H9 (cell line): ENCODE results near the gene OPHN1. TPM values are rescaled to one million over a fixed set of nuclear protein-coding genes. Genes with fewer than 3 reads are reported as not detected.

ENCODE experiments used
- DNase-seq: peaks from one replicate; pipeline ENCODE4 v3.0.0-alpha.2; 2017
- H2AFZ ChIP-seq: one replicate; pipeline ENCODE4 v1.6.1; 2013; ENCODE audit warnings: mild to moderate bottlenecking, low read length, control low read depth, moderate library complexity
- H2AK5ac ChIP-seq: 2 replicates; pipeline ENCODE4 v1.6.1; 2013; ENCODE audit warnings: low read length, control low read depth, mixed read lengths; ENCODE audit not compliant: insufficient read length
- H2BK120ac ChIP-seq: one replicate; pipeline ENCODE4 v1.6.1; 2013; ENCODE audit warnings: low read depth, mild to moderate bottlenecking, low read length, control low read depth, inconsistent platforms; ENCODE audit not compliant: poor library complexity, severe bottlenecking
- H2BK12ac ChIP-seq: 2 replicates; pipeline ENCODE4 v1.6.1; 2013; ENCODE audit warnings: low read length, control low read depth, mixed read lengths, low read depth; ENCODE audit not compliant: insufficient read length
- H2BK15ac ChIP-seq: 2 replicates; pipeline ENCODE4 v1.6.1; 2013; ENCODE audit warnings: low read depth, low read length, control low read depth
- H2BK20ac ChIP-seq: one replicate; pipeline ENCODE4 v1.6.1; 2013; ENCODE audit warnings: low read depth, mild to moderate bottlenecking, low read length, control low read depth, inconsistent platforms; ENCODE audit not compliant: poor library complexity, severe bottlenecking
- H2BK5ac ChIP-seq: 2 replicates; pipeline ENCODE4 v1.6.1; 2013; ENCODE audit warnings: low read length, control low read depth, mixed read lengths; ENCODE audit not compliant: insufficient read length
- H3K14ac ChIP-seq: 2 replicates; pipeline ENCODE4 v1.6.1; 2013; ENCODE audit warnings: low read length, control low read depth; ENCODE audit not compliant: insufficient read depth
- H3K18ac ChIP-seq: 2 replicates; pipeline ENCODE4 v1.6.1; 2013; ENCODE audit warnings: low read depth, mild to moderate bottlenecking, mixed read lengths, low read length, control low read depth; ENCODE audit not compliant: insufficient read length
- H3K23ac ChIP-seq: 2 replicates; pipeline ENCODE4 v1.6.1; 2013; ENCODE audit warnings: low read length, control low read depth, mixed read lengths, low read depth; ENCODE audit not compliant: insufficient read length
- H3K23me2 ChIP-seq: 2 replicates; pipeline ENCODE4 v1.6.1; 2013; ENCODE audit warnings: low read depth, mild to moderate bottlenecking, mixed read lengths, low read length, control low read depth; ENCODE audit not compliant: insufficient read length, poor library complexity, severe bottlenecking
- H3K27ac ChIP-seq: 2 replicates; pipeline ENCODE4 v1.5.1; 2013; ENCODE audit warnings: low read length, control low read depth, mixed read lengths, low read depth; ENCODE audit not compliant: insufficient read length
- H3K27me3 ChIP-seq: 2 replicates; pipeline ENCODE4 v1.6.1; 2013; ENCODE audit warnings: low read length, control low read depth, inconsistent platforms; ENCODE audit not compliant: insufficient read depth
- H3K4ac ChIP-seq: 2 replicates; pipeline ENCODE4 v1.6.1; 2013; ENCODE audit warnings: low read depth, mild to moderate bottlenecking, control low read depth, inconsistent platforms, low read length, moderate library complexity
- H3K4me1 ChIP-seq: 2 replicates; pipeline ENCODE4 v1.6.1; 2013; ENCODE audit warnings: low read length, control low read depth, inconsistent platforms; ENCODE audit not compliant: insufficient read depth
- H3K4me2 ChIP-seq: 2 replicates; pipeline ENCODE4 v1.6.1; 2013; ENCODE audit warnings: low read length, control low read depth, mixed read lengths; ENCODE audit not compliant: insufficient read length, insufficient read depth
- H3K56ac ChIP-seq: 2 replicates; pipeline ENCODE4 v1.6.1; 2013; ENCODE audit warnings: low read depth, mild to moderate bottlenecking, mixed read lengths, low read length, control low read depth; ENCODE audit not compliant: insufficient read length
- H3K79me1 ChIP-seq: 2 replicates; pipeline ENCODE4 v1.6.1; 2013; ENCODE audit warnings: low read depth, mild to moderate bottlenecking, moderate library complexity, low read length, control low read depth, inconsistent platforms; ENCODE audit not compliant: insufficient read depth, poor library complexity, severe bottlenecking
- H3K79me2 ChIP-seq: 2 replicates; pipeline ENCODE4 v1.6.1; 2013; ENCODE audit warnings: low read length, control low read depth, inconsistent platforms; ENCODE audit not compliant: insufficient read depth
- H3K9ac ChIP-seq: 2 replicates; pipeline ENCODE4 v1.6.1; 2013; ENCODE audit warnings: low read length, control low read depth, mixed read lengths; ENCODE audit not compliant: insufficient read length; ENCODE audit errors: extremely low read depth
- H3K9me3 ChIP-seq: one replicate; pipeline ENCODE4 v1.6.1; 2013; ENCODE audit warnings: low read depth, low read length, inconsistent platforms; ENCODE audit not compliant: control insufficient read depth
- H3T11ph ChIP-seq: one replicate; pipeline ENCODE4 v1.6.1; 2013; ENCODE audit warnings: mild to moderate bottlenecking, low read length, control low read depth, inconsistent platforms
- H4K20me1 ChIP-seq: one replicate; pipeline ENCODE4 v1.6.1; 2013; ENCODE audit not compliant: control insufficient read depth, insufficient read length, insufficient read depth
- H4K5ac ChIP-seq: 2 replicates; pipeline ENCODE4 v1.6.1; 2013; ENCODE audit warnings: low read depth, mild to moderate bottlenecking, mixed read lengths, low read length, control low read depth; ENCODE audit not compliant: insufficient read length
- H4K8ac ChIP-seq: replicated peaks from 2 replicates; pipeline ENCODE4 v1.6.1; 2013; ENCODE audit warnings: low read length, control low read depth, mixed read lengths, low read depth; ENCODE audit not compliant: insufficient read length
- H4K91ac ChIP-seq: 2 replicates; pipeline ENCODE4 v1.6.1; 2013; ENCODE audit warnings: low read depth, mild to moderate bottlenecking, moderate library complexity, mixed read lengths, low read length, control low read depth; ENCODE audit not compliant: insufficient read length
- H3K27ac Mint-ChIP-seq, 3 experiments: 2 replicates in 2 of 3; 3 replicates in 1 of 3; pipeline ENCODE4 v1.8.0; 2020 to 2021; ENCODE audit warnings: mixed read lengths in 3 of 3, mild to moderate bottlenecking in 1 of 3, moderate library complexity in 1 of 3
- H3K27me3 Mint-ChIP-seq: 2 replicates; pipeline ENCODE4 v1.8.0; 2021; ENCODE audit warnings: low read depth, mild to moderate bottlenecking, moderate library complexity, mixed read lengths
- H3K36me3 Mint-ChIP-seq, 3 experiments: 2 replicates in 2 of 3; 3 replicates in 1 of 3; pipeline ENCODE4 v1.8.0; 2020 to 2021; ENCODE audit warnings: low read depth in 3 of 3, mixed read lengths in 3 of 3; ENCODE audit not compliant: insufficient read depth in 1 of 3
- H3K4me1 Mint-ChIP-seq, 2 experiments: 2 replicates each; pipeline ENCODE4 v1.8.0; 2020; ENCODE audit warnings: mixed read lengths in 2 of 2
- H3K4me3 Mint-ChIP-seq, 2 experiments: 2 replicates in 1 of 2; 3 replicates in 1 of 2; pipeline ENCODE4 v1.8.0; 2020 to 2021; ENCODE audit warnings: mild to moderate bottlenecking in 2 of 2, mixed read lengths in 2 of 2, moderate library complexity in 1 of 2
- H3K9me3 Mint-ChIP-seq, 2 experiments: 2 replicates in 1 of 2; 3 replicates in 1 of 2; pipeline ENCODE4 v1.8.0; 2020; ENCODE audit warnings: mild to moderate bottlenecking in 2 of 2, mixed read lengths in 2 of 2, moderate library complexity in 1 of 2
- CTCF ChIP-seq: fragments of 200-600 bp; sonication (generic); conservative IDR thresholded peaks from 3 replicates; pipeline ENCODE4 v1.8.0; 2021; ENCODE audit warnings: antibody characterized with exemption, mild to moderate bottlenecking
- WGBS: extraction: QIAGEN DNeasy Blood & Tissue Kit; methylation state at CpG from one replicate; pipeline ENCODE4 v1.1.7; 2013; ENCODE audit warnings: missing lambda C conversion rate, low lambda C conversion rate, mixed read lengths; ENCODE audit not compliant: insufficient read length; ENCODE audit errors: extremely low coverage; 5-methylcytosine and 5-hydroxymethylcytosine counted together
- total RNA-seq: library from RNA; stranded (reverse); gene quantifications from 2 replicates; pipeline ENCODE4 v1.2.1, GENCODE V29; 2021

The OPHN1 gene
- total RNA-seq, 1 experiment from 2014 or later = 1.5 TPM

- H3K4me1 Mint-ChIP-seq = peaks cover 2 to 10% of the 10 kb centered on the region in 2 experiments; a peak in 3 of 4 replicates
- Histone ChIP-seq H3K18ac (no peak overlapping the region), H3K9ac (no peak overlapping the region), H3K27ac (no peak overlapping the region), H3K79me1 (no peaks in the 10 kb centered on the region), H3K56ac (no peak overlapping the region), H2BK5ac (no peak overlapping the region), H3K23ac (no peak overlapping the region), H4K20me1 (no peaks in the 10 kb centered on the region), H2AFZ (no peak overlapping the region), H3K9me3 (peaks cover 10% of the 10 kb centered on the region), H3K4me2 (no peak overlapping the region), H2BK20ac (no peak overlapping the region), H3K14ac (no peak overlapping the region), H4K8ac (no peak overlapping the region), H3K27me3 (no peaks in the 10 kb centered on the region), H2BK12ac (no peak overlapping the region), H2AK5ac (no peak overlapping the region), H4K5ac (no peak overlapping the region), H2BK120ac (no peak overlapping the region), H2BK15ac (no peak overlapping the region), H3K4me1 (no peaks in the 10 kb centered on the region), H3K79me2 (no peaks in the 10 kb centered on the region), H4K91ac (no peak overlapping the region), H3K4ac (no peak overlapping the region), H3K23me2 (no peaks in the 10 kb centered on the region), H3T11ph (no peak overlapping the region)
- H3K4me3 Mint-ChIP-seq = no peak overlapping the region
- WGBS = no CpG with 5 or more reads among the region's 1 CpG
- no peak for TF ChIP-seq CTCF
- H3K9me3 Mint-ChIP-seq = peaks cover 49 to 52% of the 10 kb centered on the region in 2 experiments
- H3K27me3 Mint-ChIP-seq = no peaks in the 10 kb centered on the region
- no peak overlapping the region for H3K27ac Mint-ChIP-seq
- H3K36me3 Mint-ChIP-seq = no peaks in the 10 kb centered on the region; a peak in 1 of 7 replicates
- DNase-seq = no peak
Observed at GRCh38 chrX:68358679-68359078, 74.6 kb downstream of the OPHN1 start.
